GM12878 (cell line): ENCODE data around the gene SLC52A3. TPM values are rescaled to one million over a fixed set of nuclear protein-coding genes. Genes with fewer than 3 reads are reported as not detected.

Experiments used
- ATAC-seq: fragments of 200-7000 bp; cut with Tn5 transposase; 3 replicates; pipeline ENCODE4 v1.9.1; 2020; ENCODE audit warnings: mild to moderate bottlenecking, moderate library complexity
- BruUV-seq: library from RNA; stranded (reverse); fragments of 400-500 nt; replicated peaks from 2 replicates; lab custom pipeline; 2021; lab: Mats Ljungman, UMichigan
- CTCF ChIA-PET: fragments of 300-600 bp; sonication (Branson Sonifier 250); formaldehyde crosslinking; extraction: SDS; loops from one replicate; lab custom pipeline; 2021; ENCODE audit warnings: inconsistent platforms; lab: Yijun Ruan, JAX
- POLR2A ChIA-PET: fragments of 350-600 bp; formaldehyde crosslinking; extraction: SDS; loops from one replicate; lab custom pipeline; 2021; ENCODE audit warnings: inconsistent platforms; lab: Charles Lee
- RAD21 ChIA-PET: fragments of 300-600 bp; sonication (Branson Sonifier 250); formaldehyde crosslinking; loops from one replicate; lab custom pipeline; 2023; ENCODE audit warnings: antibody characterized with exemption; ENCODE audit not compliant: unreplicated experiment; lab: Charles Lee
- SMC1A ChIA-PET: fragments of 300-600 bp; sonication (Branson Sonifier 250); formaldehyde crosslinking; loops from one replicate; lab custom pipeline; 2023; ENCODE audit not compliant: unreplicated experiment, uncharacterized antibody; lab: Charles Lee
- DNase-seq: peaks from one replicate; pipeline ENCODE4 v3.0.0-alpha.2; 2011; ENCODE audit warnings: low read depth, low spot score
- FAIRE-seq: peaks from 3 replicates; lab custom pipeline; 2011; peaks lifted over from hg19 to GRCh38; lab: Jason Lieb, UNC
- H2AFZ ChIP-seq: 2 replicates; pipeline ENCODE4 v1.6.0; 2011; ENCODE audit warnings: low read depth, low read length, control low read depth; ENCODE audit not compliant: control insufficient read depth
- H3K27ac ChIP-seq: 2 replicates; pipeline ENCODE4 v1.5.1; 2011; ENCODE audit warnings: control low read depth; ENCODE audit not compliant: control insufficient read depth, insufficient read depth
- H3K27me3 ChIP-seq, 2 experiments: replicated peaks in 1 of 2; 2 replicates each; pipeline versions ENCODE4 v1.6.0 to v1.6.1; 2011; ENCODE audit warnings: low read length in 1 of 2; ENCODE audit not compliant: control insufficient read depth in 2 of 2, insufficient read depth in 2 of 2
- H3K36me3 ChIP-seq, 2 experiments: 2 replicates each; pipeline ENCODE4 v1.5.1; 2011; ENCODE audit warnings: low read length in 1 of 2; ENCODE audit not compliant: control insufficient read depth in 2 of 2, insufficient read depth in 2 of 2
- H3K4me1 ChIP-seq: 2 replicates; pipeline ENCODE4 v1.6.1; 2011; ENCODE audit warnings: mild to moderate bottlenecking, low read length, moderate library complexity, mixed read lengths; ENCODE audit not compliant: control insufficient read depth, insufficient read depth
- H3K4me2 ChIP-seq: 2 replicates; pipeline ENCODE4 v1.6.0; 2011; ENCODE audit warnings: control low read depth; ENCODE audit not compliant: control insufficient read depth, insufficient read depth
- H3K4me3 ChIP-seq: fragments of 200-600 bp; sonication (generic); 2 replicates; pipeline ENCODE4 v1.5.1; 2016
- H3K79me2 ChIP-seq: 2 replicates; pipeline ENCODE4 v1.6.0; 2011; ENCODE audit warnings: low read length; ENCODE audit not compliant: control insufficient read depth, insufficient read depth
- H3K9ac ChIP-seq: 2 replicates; pipeline ENCODE4 v1.8.0; 2011; ENCODE audit warnings: low read length, control low read depth, mixed read lengths; ENCODE audit not compliant: control insufficient read depth, insufficient read depth
- H3K9me3 ChIP-seq: replicated peaks from 3 replicates; pipeline ENCODE4 v1.5.1; 2011; ENCODE audit warnings: mild to moderate bottlenecking, low read length; ENCODE audit not compliant: control insufficient read depth, insufficient read depth
- H4K20me1 ChIP-seq: 2 replicates; pipeline ENCODE4 v1.6.0; 2011; ENCODE audit not compliant: control insufficient read depth, insufficient read depth
- CHD2 ChIP-seq: IDR thresholded peaks from 2 replicates; pipeline ENCODE4 v1.6.1; 2011; ENCODE audit warnings: low read depth, low read length, improper control_type of control experiment, borderline replicate concordance
- FOS ChIP-seq: IDR thresholded peaks from 3 replicates; pipeline ENCODE4 v1.6.1; 2011; ENCODE audit warnings: borderline replicate concordance; ENCODE audit not compliant: insufficient read length; ENCODE audit errors: extremely low read depth
- GATAD2B ChIP-seq: fragments of 450-650 bp; conservative IDR thresholded peaks from 2 replicates; pipeline ENCODE4 v1.6.1; 2017; ENCODE audit warnings: low read depth, mild to moderate bottlenecking, moderate library complexity
- NR2F1 ChIP-seq: fragments of 450-650 bp; conservative IDR thresholded peaks from 2 replicates; pipeline ENCODE4 v1.6.1; 2017; ENCODE audit warnings: mild to moderate bottlenecking
- RELA ChIP-seq: fragments of 450-650 bp; IDR thresholded peaks from 2 replicates; pipeline ENCODE4 v1.8.0; 2014; ENCODE audit warnings: borderline replicate concordance; ENCODE audit not compliant: partially characterized antibody
- YBX1 ChIP-seq: fragments of 450-650 bp; IDR thresholded peaks from 2 replicates; pipeline ENCODE4 v1.6.1; 2016; ENCODE audit warnings: antibody characterized with exemption
- WGBS: methylation state at CpG from one replicate; pipeline ENCODE4 v1.1.6; 2016; ENCODE audit warnings: low lambda C conversion rate; ENCODE audit not compliant: insufficient replicate concordance, insufficient coverage; ENCODE audit errors: missing lambda C conversion rate; 5-methylcytosine and 5-hydroxymethylcytosine counted together
- in situ Hi-C: fragments of 300-500 bp; cut with MboI; formaldehyde crosslinking; loops from 9 replicates; pipeline ENCODE4 v1.14.3; 2018; ENCODE audit warnings: mixed read lengths
- intact Hi-C: fragments of 100-400 bp; cut with micrococcal nuclease; formaldehyde crosslinking; loops from one replicate; pipeline ENCODE4 v1.14.2; 2022; ENCODE audit not compliant: unreplicated experiment
- polyA plus RNA-seq, 11 experiments: library from polyadenylated mRNA; depleted of rRNA in 4 of 11; unstranded in 6 of 11; stranded (reverse) in 5 of 11; fragments of >200 nt; fragmentation: Nextera tagmentation in 4 of 11; fragmentation: Illumina TruSeq in 1 of 11; extraction: Ambion mirVana in 4 of 11; extraction: Trizol in 1 of 11; gene quantifications; 1 replicate in 1 of 11; 2 replicates in 10 of 11; pipeline versions ENCODE4 v1.2.1 to v1.2.3, GENCODE V29; 2011 to 2016; ENCODE audit warnings: inconsistent platforms in 2 of 11, missing spikeins in 2 of 11, low read depth in 1 of 11
- total RNA-seq, 4 experiments: library from RNA; depleted of rRNA in 3 of 4; stranded (reverse); fragments of >200 nt in 3 of 4; fragmentation: Illumina TruSeq in 1 of 4; extraction: Trizol in 1 of 4; gene quantifications; 2 replicates each; pipeline versions ENCODE4 v1.2.1 to v1.2.3, GENCODE V29; 2013 to 2021

SLC52A3 gene
- total and polyA plus RNA-seq, 10 of the 15 experiments (the other 5 are each of a cell fraction or from before 2014, with no cell fraction given): not detected

DNA sequence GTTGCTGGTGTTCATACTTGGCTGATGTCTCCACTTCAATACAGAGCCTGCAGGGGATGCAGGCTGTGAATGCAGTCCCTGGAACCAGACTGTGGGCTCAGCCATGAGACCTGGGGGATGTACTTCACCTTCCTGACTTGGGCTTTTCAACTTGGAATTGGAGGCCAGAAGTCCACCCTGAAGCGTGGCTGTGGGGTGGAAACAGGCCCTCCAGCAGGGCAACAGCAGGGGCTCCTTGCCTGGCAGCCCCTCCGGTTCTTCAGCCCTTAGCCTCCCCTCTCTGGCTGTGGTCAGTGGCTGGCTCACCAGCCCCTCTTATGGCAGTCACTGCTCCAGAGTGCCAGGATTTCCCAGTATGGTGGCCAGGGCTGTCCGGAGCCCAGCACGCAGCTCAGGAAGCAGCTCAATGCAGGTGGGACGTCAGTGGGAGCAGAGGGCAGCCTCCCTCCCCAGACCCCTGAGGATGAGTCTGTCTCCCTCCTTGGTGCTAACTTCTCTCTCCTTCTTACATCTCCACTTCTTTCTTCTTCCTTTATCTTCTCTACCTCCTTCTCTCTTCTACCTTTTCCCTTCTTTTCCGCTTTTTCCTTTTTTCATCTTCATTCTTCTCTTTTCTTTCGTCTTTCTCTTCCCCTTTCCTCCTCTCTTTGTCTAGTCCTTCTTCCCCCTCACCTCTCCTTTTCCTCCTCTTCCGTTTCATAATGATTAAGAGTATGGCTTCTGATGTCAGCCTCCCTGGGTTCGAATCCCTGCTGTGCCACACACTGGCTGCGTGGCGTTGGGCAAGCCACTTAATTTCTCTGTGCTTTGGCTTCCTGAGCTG lies 45.3 kb downstream of the SLC52A3 start:
- Histone ChIP-seq H4K20me1 (no peaks in the 10 kb centered on the region), H3K9me3 (no peaks in the 10 kb centered on the region), H3K4me2 (no peak overlapping the region), H3K36me3 (no peaks in the 10 kb centered on the region), H2AFZ (no peak overlapping the region), H3K4me1 (no peaks in the 10 kb centered on the region), H3K27ac (no peak overlapping the region), H3K9ac (no peak overlapping the region), H3K27me3 (peaks cover 0 to 2% of the 10 kb centered on the region in 2 experiments; a peak in 3 of 4 replicates), H3K79me2 (no peaks in the 10 kb centered on the region), H3K4me3 (no peak overlapping the region)
- SMC1A ChIA-PET: no interaction called here
- WGBS: 26% methylated on average over 11 of the region's 11 CpGs
- CTCF ChIA-PET: interaction anchor here (1.0 kb wide), 1 partner anchor 16 kb away, joined by 3 read pairs; no protein-coding TSS in a partner anchor
- FAIRE-seq (no peak), DNase-seq (no peak), ATAC-seq (no peak)
- POLR2A ChIA-PET: no interaction called here
- in situ Hi-C loops (no loop called here), intact Hi-C loops (no loop called here)
- TF ChIP-seq RELA: no peak
- TF ChIP-seq FOS: no peak
- no peak for TF ChIP-seq GATAD2B
- no peak for TF ChIP-seq NR2F1
- RAD21 ChIA-PET: no interaction called here
- no TSS peak for BruUV-seq

DNA sequence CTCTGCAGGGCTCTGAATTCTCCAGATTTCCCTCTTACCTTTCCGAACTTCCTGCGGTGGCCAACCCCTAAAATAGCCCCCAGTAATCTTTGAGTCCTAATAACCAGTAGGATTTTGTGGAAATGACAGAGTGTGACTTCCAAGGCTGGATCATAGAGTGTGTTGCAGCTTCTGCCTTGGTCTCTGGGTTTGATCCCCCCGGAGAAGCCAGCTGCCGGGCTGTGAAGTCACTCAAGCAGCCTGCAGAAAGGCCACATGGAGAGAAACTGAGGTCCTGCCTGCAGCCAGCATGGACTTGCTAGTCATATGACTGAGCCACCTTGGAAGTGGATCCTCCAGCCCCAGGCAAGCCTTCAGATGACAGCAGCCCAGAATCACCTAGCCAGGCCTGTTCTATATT lies 46.4 kb downstream of the SLC52A3 start:
- 54% methylated on average over 4 of the region's 4 CpGs for WGBS
- ATAC-seq: no peak
- SMC1A ChIA-PET: no interaction called here

More for the DNA sequence above, 46.4 kb downstream of the SLC52A3 start:
- DNase-seq (no peak), FAIRE-seq (no peak)
- ChIA-PET CTCF (interaction anchor here (1.0 kb wide), 1 partner anchor 18 kb away, joined by 3 read pairs; no protein-coding TSS in a partner anchor), POLR2A (no interaction called here), RAD21 (no interaction called here)
- no TSS peak for BruUV-seq
- no peak for TF ChIP-seq YBX1
- TF ChIP-seq CHD2: no peak
- intact Hi-C loops (no loop called here), in situ Hi-C loops (no loop called here)
- Histone ChIP-seq H3K27ac (no peak overlapping the region), H3K79me2 (no peaks in the 10 kb centered on the region), H3K4me3 (no peak overlapping the region), H3K27me3 (peaks cover 0 to 2% of the 10 kb centered on the region in 2 experiments; a peak in 2 of 4 replicates), H3K4me1 (no peaks in the 10 kb centered on the region), H3K36me3 (no peaks in the 10 kb centered on the region), H3K9ac (no peak overlapping the region), H3K4me2 (no peak overlapping the region), H4K20me1 (no peaks in the 10 kb centered on the region), H3K9me3 (no peaks in the 10 kb centered on the region), H2AFZ (no peak overlapping the region)
